HG03097 (cell line): ENCODE data around the gene VWF.

Experiments
- ATAC-seq: cut with Tn5 transposase; IDR thresholded peaks from one replicate; pipeline ENCODE4 v1.9.1; 2021; ENCODE audit not compliant: unreplicated experiment, low FRiP score

Gene VWF

DNA sequence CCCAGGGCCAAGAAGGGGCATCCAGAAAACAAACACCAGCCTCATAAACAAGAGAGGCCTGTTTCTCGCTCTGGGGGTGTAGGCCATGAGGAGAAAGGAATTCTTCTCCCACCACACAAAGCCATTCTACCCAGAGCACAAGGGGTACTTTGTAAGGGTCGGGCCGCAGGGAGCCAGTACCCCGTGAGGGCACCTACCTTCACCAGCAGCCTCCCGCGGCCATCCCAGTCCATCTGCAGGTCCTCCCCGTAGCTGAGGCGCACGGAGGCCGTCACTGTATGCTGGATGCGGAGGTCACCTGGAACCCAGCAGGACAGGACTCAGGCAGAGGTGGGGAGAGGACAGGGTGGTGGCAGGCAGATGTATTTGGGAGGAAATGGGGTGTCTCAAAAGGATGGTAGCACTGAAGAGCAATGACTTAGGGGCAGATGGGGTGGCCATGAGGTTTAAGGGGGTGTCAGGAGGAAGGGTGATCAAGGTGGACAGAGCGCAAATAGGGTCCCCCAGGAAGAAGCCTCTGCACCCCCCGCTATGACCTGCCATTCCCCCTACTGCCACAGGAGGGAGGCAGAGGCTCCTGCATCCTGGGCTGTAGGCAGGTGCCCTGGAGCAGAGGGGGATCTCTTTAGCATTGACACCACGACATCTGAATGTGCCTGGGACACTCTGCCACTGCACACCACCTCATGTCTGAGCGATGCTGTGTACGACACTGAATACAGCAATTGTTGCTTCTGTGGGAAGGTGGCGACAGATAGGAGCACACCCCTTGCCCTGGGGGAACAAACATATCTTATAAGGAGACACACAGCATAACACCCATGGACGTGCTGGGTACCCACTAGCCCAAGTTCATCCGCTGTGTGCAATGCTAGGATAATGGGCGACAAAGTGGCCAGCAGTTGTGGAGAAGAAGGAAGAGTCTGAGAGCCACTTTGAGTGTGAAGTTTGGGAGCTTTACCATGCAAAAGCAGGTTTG lies 61.4 kb downstream of the VWF start:
- ATAC-seq = no peak

DNA sequence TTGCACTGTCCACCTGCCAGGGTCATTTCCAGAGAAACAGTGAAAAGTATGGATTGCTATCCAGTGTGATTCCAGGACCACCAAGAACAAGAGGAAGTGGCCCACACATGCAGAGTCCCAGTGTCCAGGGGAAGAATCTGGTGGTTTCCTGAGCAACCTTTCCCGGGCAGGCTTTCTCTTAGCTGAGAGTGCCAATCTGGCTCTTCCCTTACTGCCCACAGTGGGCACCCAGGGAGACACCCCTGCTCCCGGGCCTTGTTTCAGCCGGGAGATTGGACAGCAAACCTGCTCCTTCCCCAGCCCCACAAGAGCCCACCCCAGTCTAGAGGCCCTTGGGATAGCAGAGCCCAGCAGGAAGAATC lies 62.1 kb downstream of the VWF start:
- no peak for ATAC-seq

DNA sequence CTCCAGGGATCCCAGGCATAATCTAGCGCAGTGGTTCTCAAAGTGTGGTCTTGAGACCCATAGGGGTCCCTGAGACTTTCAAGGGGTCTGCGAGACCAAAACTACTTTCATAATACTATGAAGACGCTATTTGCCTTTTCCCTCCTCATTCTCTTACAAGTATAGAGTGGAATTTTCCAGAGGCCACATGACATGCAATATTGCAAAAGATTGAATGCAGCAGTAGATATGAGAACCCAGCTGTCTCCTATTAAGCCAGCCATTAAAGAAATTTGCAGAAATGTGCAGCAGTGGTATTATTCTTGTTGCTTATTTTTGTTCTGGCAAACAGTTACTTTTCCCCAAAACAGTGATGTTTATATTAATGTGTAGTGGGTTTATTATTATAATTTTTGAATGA lies 62.8 kb downstream of the VWF start:
- ATAC-seq = no peak

DNA sequence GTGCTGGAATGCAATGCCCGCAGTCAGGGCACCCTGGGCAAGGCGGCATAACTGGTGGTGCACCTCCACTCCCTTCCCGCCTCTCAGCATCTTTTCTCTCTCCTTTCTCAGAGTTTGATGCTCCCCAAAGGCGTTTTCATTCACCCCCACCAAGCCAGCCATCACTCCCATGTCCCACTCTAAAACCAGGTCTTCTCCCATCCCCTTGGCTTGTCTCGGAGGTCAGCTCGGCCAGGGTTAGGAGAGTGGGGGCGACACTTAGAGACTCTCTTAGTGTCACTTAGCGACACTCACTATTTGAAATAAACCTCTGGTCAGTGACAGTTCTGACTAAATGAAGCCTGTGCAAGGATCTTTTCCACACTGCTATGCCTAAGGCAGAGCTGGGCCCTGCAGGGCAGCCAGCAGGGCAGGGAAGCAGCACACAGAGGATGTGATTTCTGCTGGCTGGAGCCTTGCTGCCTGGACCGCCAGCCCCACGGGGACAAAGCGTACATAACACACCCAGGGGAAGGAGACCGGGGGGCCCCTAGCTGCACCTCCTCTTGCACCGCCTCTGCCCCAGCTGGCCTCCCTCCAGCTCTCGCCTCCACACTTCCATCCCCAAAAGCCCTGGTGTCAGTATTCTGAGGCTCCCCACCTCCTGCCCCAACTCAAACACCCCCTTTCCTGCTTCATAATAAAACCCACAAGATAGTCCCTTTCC lies 64.5 kb downstream of the VWF start:
- ATAC-seq = no peak

DNA sequence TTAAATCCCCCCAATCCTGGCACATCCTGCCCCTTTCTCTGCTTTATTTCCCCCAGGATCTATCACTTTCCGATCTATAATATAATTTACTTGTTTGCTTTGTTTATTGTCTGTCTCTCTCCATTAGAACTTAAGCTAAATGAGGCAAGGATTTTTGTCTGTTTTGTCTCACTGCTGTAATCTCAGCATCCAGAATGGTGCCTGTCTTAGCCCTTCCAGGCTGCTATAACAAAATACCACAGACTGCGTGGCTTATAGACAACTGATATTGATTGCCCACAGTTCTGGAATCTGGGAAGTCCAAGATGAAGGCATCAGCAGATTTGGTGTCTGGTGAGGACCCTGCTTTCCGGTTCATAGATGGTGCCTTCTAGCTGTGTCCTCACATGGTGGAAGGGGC lies 65.2 kb downstream of the VWF start:
- ATAC-seq = no peak

DNA sequence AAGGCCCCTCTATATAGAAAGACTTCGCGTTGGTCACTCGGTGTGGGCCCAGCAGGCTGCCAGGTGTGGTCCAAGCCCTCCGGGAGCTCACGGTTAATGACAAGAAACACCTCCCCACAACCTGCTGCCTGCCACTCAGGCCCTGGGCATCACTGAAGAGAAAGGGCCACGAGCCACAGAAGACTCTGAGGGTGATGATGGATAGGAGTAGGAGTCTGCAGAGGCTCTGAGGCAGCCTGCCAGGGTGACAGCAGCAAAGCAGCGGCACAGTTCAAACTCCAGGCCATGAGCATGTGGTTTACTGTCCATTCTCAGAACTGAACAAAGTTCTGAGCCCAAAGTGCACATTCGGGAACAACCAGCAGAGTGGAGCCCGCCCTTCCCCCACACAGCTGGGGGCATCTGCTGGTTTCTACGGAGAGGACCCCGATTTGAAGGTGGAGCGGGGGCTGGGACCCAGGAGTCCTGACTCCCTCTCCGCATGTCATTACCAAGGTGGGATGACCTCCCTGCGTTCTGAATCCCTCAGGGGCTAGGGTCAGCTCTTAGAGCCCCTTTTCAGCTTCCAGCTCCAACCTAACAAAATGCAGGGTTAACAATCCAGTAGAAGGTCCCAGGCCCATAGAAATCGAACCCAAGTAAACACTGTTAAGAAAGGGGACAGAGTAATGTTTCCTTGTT lies 65.8 kb downstream of the VWF start:
- no peak for ATAC-seq

DNA sequence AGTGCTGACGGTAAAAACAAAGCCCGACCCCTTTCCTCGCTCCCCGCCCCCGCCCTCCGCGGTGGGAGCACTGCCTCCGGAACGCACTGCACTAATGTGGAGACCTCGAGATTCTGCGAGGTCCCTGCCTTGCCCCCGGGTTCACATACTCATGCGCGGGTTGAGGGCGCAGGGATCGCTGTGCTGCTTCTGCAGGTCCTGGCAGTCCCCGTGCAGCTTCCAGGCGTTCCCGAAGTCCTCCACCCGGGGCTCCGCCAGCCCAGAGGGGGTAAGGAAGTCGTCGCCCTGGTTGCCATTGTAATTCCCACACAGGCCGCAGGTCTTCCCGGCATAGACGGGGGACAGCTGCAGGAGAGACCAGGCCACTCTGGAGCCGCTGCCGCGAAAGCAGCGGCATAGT lies 66.8 kb downstream of the VWF start:
- no peak for ATAC-seq

DNA sequence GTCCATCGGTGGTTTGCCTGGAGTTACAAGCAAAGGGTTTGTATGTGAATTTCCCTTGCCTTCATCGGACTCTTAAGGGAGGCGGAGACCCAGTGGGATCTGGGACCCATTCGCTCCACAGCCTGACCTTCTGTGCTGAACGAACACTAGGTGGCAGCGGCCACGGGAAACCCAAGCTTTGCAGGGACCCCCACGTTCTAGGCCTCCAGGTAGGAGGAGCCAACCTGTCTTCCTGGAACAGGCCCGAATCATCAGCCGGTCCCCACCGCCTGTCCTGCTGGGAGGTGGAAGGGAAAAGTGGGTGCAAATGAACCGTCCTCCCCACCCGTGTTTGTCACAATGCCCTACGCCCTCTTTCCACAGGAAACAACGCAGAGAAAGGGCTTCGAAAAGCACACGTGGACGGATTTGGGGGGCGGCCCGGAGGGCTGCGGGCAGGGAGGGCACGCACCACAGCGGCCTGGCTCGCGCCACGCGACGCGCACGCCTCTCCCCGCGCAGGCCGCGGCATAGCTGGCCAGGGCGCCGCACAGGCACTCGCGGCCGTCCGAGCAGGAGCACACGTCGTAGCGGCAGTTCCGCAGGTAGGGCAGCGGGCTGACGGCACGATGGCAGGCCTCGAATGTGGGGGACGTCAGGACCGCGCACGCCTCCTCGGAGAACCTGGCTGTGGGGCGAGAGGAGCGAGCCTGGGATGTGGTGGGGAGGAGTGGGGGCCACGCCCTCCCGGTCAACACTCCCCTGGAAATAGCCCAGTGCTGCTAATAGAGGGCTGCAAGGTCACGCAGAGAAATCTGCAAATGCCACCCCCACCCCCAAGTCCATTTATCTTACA lies 67.8 kb downstream of the VWF start:
- no peak for ATAC-seq

DNA sequence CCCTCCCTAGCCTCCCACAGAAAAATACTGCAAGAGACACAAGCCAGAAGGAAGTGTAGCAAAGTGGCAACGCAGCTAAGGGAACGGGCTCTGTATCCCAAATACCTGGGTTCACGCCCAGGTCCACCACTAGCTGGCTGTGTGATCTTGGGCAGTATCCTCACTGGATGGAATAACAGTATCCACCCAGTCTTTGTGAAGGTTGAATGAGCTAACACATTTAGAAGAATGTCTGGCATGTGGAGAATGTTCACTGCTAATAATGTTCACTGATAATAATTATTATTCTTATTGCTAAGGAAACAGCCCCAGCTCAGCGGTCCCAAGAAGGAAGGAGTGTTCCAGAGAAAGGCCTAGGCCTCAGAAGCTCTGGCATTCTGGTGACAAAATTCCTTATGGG lies 70.9 kb downstream of the VWF start:
- no peak for ATAC-seq

DNA sequence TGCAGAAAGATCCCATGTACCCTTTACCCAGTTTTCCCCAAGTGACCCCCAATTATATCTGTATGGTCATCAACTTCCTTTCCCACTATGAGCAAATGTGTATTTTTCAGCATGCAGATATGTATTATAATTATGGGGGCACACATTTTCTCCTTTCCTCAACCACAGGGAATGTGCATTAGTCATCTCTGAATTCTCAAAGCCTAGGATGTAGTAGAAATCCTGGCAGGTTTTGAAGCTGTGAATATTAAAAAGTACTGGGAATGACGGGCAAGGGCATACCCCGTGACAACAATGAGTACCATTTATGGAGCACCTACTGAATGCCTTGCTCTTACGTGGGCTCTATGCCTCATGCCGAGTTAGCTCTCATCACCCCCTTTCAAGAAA lies 71.5 kb downstream of the VWF start:
- ATAC-seq = no peak

DNA sequence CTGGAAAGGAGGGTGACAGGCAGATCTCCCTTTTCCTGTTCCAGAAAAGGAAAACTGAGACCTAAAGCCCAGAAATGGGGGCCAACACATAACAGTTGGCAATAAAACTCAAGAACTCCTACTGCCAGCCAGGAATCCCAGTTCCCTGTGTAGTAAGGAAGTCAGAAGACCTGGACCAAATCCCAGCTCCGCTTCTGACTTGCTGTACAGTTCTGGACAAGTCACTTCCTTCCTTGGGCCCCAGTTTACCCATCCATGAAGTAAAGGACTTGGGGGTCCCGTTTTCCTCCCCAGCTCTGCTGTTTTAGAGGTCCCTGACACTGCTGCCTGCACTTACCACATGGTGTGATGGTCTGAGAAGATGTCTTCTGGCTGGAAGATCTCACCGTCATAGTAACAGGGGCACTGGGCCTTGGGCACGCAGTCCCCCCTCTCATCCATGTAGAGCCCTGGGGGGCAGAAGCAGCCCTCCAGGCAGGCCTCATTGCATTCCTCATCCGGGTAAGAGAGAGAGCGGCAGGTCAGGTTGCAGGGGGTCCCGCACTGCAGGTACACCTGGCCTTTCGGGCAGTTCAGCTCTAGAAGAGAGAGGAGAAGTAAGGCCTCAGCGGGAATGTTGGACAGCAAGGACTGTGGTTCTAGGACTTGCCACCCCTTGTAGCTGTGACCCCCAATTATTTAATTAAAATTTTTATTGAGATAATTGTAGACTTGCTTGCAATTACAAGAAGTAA lies 72.1 kb downstream of the VWF start:
- ATAC-seq = no peak

DNA sequence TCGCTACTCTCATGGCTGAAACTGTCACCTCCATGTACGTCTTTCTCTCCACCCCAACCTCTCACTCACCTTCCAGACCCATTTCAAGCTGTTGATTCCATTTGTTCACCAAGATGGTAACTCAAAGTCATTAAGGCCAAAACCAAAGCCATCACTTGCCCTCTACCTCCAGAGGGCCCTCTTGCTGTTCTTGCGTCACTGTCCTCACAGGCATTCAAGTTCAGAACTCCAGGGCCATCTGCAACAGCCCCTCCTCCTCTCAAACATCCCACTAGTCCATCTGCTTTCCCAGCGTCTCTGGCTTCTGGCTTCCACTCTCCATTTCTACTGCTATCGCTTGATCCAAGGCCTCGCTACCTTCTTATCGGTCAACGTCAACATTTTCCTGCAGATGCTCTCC lies 74.5 kb downstream of the VWF start:
- ATAC-seq = no peak

DNA sequence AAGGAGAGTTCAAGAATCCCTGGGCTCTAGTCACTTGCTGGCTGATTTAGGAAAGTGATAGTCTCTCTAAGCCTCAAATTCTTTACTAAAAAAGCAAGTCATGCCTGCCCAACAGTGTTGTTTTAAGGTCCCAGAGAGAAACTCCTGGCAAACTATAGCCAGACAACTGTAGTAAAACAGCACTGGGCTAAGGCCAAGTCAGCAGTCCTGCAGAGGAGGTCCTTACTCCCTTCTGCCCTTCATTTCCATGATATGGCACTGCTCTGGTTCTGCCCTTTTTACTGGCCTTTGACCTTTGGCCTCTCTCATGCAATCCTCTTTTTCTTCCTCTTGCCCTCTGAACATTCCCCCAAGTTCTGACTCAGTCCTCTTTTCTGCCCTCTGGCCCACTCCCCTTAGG lies 74.9 kb downstream of the VWF start:
- no peak for ATAC-seq

DNA sequence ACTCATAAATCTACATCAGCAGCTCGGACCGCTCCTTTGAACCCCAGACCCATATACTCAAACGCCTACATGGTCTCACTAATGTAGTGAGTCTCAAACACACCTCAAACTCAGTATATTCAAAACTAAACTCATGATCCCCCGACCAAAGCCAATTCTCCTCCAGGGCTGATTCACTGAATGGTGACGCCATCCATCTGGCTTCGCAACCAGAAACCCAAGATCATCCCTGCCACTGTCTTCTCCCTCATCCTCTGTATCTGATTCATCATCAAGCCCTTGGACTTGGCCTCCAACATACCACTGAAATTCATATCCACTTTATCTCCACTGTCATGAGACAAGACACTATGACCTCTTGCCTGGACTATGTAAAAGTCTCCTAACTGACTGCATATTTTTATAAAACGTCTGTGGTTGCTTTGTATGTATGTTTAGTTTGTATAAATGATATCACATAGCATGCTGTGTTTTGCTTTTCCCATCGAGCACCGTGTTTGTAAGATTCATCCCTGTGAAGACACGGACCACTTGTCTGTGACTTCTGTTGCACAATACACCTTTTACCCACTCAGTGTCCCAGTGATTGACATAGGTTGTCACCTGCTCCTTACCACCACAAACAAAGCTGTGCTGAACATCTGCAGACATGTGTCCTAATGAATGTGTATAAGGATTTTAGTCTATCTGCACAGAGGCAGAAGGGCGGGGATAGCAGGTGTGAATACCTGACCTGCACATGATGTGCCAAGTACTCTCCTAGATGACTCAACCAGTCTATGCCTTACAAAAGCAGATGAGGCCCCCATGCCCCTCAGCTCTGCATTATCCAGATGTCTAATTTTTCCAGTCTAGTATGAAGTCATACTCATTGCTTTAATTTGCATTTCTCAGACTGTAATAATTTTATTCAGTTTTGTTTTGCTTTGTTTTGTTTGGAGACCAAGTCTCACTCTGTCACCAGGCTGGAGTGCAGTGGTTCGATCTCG lies 76.9 kb downstream of the VWF start:
- ATAC-seq = no peak

DNA sequence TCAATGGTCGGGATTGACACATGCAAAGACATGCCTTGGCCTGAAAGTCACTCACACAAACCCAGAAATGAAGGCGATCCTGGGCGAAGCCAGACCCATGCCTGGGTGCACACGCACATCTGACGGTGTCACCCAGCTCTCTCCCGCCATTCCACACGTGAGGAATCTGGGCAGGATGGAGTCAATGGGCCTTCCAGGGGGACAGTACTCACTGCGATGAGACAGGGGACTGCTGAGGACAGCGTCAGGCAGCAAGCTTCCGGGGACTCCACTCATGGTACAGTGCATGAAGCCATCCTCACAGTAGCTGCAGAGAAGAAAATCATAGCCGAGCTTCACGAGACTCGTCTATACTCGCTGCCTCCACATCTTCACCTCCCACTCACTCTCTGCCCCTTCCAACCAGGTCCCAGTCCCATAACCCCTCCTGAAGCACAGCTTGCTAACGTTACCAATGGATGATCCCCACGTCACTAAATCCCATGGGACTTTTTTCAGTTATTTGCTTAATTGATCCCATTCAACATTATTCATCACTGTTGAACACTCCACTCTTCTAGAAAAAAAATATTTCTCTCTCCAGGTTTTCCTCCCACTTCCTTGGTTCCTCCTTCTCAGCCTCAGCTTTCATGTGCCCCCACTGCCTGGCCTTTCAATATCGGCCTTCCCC lies 77.8 kb downstream of the VWF start:
- ATAC-seq = no peak

DNA sequence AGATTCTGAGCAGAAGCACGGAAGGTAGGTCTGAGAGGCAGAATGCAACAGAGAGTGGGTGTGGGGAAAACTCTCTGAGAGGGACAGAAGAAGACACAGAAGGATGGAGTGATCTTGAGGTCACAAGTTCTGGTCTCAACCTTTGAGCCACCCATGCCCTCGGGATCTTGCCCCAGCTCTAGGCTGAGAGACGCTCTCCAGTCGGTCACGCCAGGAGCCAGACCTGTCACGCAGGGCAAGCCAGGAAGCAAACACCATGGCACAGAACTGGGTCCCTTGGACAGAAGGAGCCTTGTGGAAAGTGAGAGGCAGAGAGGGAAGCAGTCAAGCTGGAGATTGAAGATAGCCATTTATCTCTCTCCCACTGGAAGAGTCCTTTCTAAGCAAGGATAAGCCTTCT lies 79.0 kb downstream of the VWF start:
- ATAC-seq = no peak

DNA sequence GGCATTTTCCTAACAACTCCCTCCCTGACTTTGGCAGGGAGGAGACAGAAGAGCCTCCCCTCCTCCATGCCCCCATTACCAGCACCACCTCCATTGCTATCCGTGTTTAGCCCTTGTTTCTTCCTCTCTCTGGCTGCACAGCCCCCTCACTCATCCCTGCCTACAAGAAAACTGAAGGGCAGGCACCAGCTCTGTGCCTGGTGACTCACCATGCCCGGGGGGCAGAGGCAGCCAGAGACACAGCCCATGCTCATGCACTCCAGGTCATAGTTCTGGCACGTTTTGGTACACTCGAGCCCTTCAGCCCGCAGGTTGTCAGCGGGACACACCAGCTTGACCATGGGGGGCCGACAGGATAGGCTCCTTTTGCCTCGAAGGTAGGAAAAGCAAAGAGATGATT lies 80.4 kb downstream of the VWF start:
- no peak for ATAC-seq

DNA sequence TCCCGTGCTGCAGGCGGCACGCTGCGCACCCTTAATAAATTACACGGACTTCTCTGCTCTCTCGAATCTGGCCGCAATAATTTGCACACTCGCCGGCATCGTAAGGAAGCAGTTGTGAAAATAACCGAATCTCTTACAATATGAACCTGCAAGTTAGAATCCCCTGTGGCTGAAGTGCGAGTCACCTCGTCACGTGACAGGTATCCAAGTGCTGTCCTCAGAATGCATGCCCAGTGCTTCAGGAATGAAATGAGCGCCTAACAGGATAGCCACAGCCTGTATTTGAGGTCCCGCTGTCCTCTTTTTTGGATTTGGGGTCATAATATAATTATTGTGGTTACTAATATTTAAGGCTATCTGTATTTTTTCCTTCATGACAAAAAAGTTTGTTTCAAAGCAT lies 82.0 kb downstream of the VWF start:
- no peak for ATAC-seq
